CD8-positive, alpha-beta memory T cell (primary cell): ENCODE data around the gene ADGRF3. TPM values are rescaled to one million over a fixed set of nuclear protein-coding genes. Genes with fewer than 3 reads are reported as not detected.
"Not testable (repeated sequence)": the region's sequence is repeated elsewhere in the genome, so short reads cannot be mapped to it uniquely, and the experiment has no call there.

Experiments used
- CTCF ChIA-PET: fragments of 350-600 bp; sonication (Branson Sonifier 250); formaldehyde crosslinking; loops from one replicate; lab custom pipeline; 2021; ENCODE audit warnings: antibody characterized with exemption; lab: Charles Lee
- POLR2A ChIA-PET: fragments of 350-600 bp; sonication (Branson Sonifier 250); formaldehyde crosslinking; loops from one replicate; lab custom pipeline; 2021; ENCODE audit warnings: antibody characterized with exemption; lab: Charles Lee
- DNase-seq, 5 donors: peaks; one replicate each; pipeline versions ENCODE4 v3.0.0 to v3.0.0-alpha.2; 2020 to 2022; ENCODE audit warnings: mixed read lengths in 1 of 5
- H3K27ac ChIP-seq: one replicate; pipeline ENCODE4 v1.7.0; 2013; ENCODE audit warnings: low read depth, mild to moderate bottlenecking, low read length, moderate library complexity
- H3K27me3 ChIP-seq: 2 replicates; pipeline ENCODE4 v1.7.0; 2013; ENCODE audit warnings: low read length, mild to moderate bottlenecking; ENCODE audit not compliant: insufficient read depth, poor library complexity, severe bottlenecking
- H3K36me3 ChIP-seq: 2 replicates; pipeline ENCODE4 v1.7.0; 2013; ENCODE audit warnings: mild to moderate bottlenecking, low read length, moderate library complexity; ENCODE audit not compliant: insufficient read depth
- H3K4me1 ChIP-seq: 2 replicates; pipeline ENCODE4 v1.7.0; 2013; ENCODE audit warnings: mild to moderate bottlenecking, low read length, moderate library complexity; ENCODE audit not compliant: insufficient read depth
- H3K4me3 ChIP-seq: 2 replicates; pipeline ENCODE4 v1.7.0; 2013; ENCODE audit warnings: mild to moderate bottlenecking, low read length
- H3K9me3 ChIP-seq: 2 replicates; pipeline ENCODE4 v1.7.0; 2013; ENCODE audit warnings: mild to moderate bottlenecking, low read length
- H3K27ac Mint-ChIP-seq, 8 donors: one replicate each; pipeline ENCODE4 v1.8.0; 2020 to 2021; ENCODE audit warnings: mixed read lengths in 8 of 8, mild to moderate bottlenecking in 6 of 8, inconsistent platforms in 3 of 8, moderate library complexity in 3 of 8
- H3K27me3 Mint-ChIP-seq, 2 donors: one replicate each; pipeline ENCODE4 v1.8.0; 2020 to 2021; ENCODE audit warnings: mixed read lengths in 2 of 2, mild to moderate bottlenecking in 1 of 2, moderate library complexity in 1 of 2
- H3K36me3 Mint-ChIP-seq, 3 donors: one replicate each; pipeline ENCODE4 v1.8.0; 2020 to 2021; ENCODE audit warnings: mixed read lengths in 3 of 3, inconsistent platforms in 1 of 3, mild to moderate bottlenecking in 1 of 3
- H3K4me1 Mint-ChIP-seq, 3 donors: one replicate each; pipeline ENCODE4 v1.8.0; 2020 to 2021; ENCODE audit warnings: mixed read lengths in 3 of 3, inconsistent platforms in 1 of 3, mild to moderate bottlenecking in 1 of 3
- H3K4me3 Mint-ChIP-seq, 7 donors: one replicate each; pipeline ENCODE4 v1.8.0; 2020 to 2021; ENCODE audit warnings: mixed read lengths in 7 of 7, mild to moderate bottlenecking in 6 of 7, moderate library complexity in 4 of 7, inconsistent platforms in 2 of 7
- H3K9me3 Mint-ChIP-seq, 5 donors: one replicate each; pipeline ENCODE4 v1.8.0; 2020 to 2022; ENCODE audit warnings: mixed read lengths in 5 of 5, mild to moderate bottlenecking in 3 of 5, moderate library complexity in 2 of 5, inconsistent platforms in 1 of 5
- polyA plus RNA-seq: library from polyadenylated mRNA; unstranded; fragments of 300-500 nt; fragmentation: Illumina TruSeq; gene quantifications from one replicate; pipeline ENCODE4 v1.2.3, GENCODE V29; 2021
- total RNA-seq, 2 experiments: library from RNA; stranded (reverse); gene quantifications; one replicate each; pipeline ENCODE4 v1.2.3, GENCODE V29; 2021

The ADGRF3 gene
- total and polyA plus RNA-seq, 3 experiments from 2014 or later, result 0.43 to 4.0 (median 2.6) TPM

DNA sequence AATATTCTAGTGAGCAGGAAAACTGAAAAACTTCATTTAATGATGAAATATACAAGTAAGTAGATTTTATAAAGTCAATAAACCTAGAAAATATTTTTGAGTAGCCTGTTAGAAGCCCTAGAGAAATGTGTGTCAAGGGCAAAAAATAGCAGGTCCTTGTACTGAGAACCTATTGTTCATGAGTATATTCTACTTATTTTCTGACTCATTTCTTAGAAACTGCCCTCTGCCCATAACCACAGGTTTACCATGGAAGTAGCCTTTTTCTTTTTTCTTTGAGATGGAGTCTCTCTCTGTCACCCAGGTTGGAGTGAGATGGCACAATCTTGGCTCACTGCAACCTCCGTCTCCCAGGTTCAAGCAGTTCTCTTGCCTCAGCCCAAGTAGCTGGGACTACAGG is 20.1 kb downstream of the ADGRF3 start:
- Mint-ChIP-seq H3K27me3 (no peaks in the 10 kb centered on the region), H3K36me3 (no peaks in the 10 kb centered on the region), H3K9me3 (no peaks in the 10 kb centered on the region), H3K4me3 (no peak overlapping the region), H3K4me1 (peaks cover 6 to 8% (median 8%) of the 10 kb centered on the region in 3 donors), H3K27ac (no peak overlapping the region)
- Histone ChIP-seq H3K36me3 (no peaks in the 10 kb centered on the region), H3K9me3 (no peaks in the 10 kb centered on the region), H3K27ac (no peak overlapping the region), H3K27me3 (no peaks in the 10 kb centered on the region), H3K4me1 (no peaks in the 10 kb centered on the region), H3K4me3 (no peak overlapping the region)
- CTCF ChIA-PET, result interaction anchor here (1.1 kb wide), 1 partner anchor 238 kb away, joined by 3 read pairs; no protein-coding TSS in a partner anchor
- POLR2A ChIA-PET, result no interaction called here
- no peak for DNase-seq

DNA sequence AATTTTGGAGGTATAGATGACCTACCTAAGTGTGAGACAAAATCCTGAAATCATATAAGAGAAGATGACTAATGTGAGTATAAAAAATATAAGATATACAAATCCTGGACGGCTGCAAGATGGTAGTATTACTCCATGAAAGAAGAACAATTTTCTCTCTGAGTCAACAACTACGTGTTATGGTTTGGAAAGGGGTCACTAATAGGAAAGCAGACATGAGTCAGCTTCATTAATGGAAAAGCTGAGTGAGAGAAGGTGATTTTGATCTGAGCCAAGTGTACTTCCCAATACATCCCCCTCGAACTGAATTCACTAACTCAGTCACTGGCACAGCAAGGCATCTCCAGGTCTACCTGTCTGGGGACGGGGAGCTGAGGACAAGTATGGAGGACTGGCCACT is 20.7 kb downstream of the ADGRF3 start:
- Mint-ChIP-seq H3K4me1 (peaks cover 6 to 8% (median 8%) of the 10 kb centered on the region in 3 donors), H3K27me3 (no peaks in the 10 kb centered on the region), H3K9me3 (no peaks in the 10 kb centered on the region), H3K4me3 (no peak overlapping the region), H3K27ac (no peak overlapping the region), H3K36me3 (no peaks in the 10 kb centered on the region)
- no peaks in the 10 kb centered on the region for H3K36me3 ChIP-seq
- no peak overlapping the region for H3K4me3 ChIP-seq
- ChIA-PET CTCF (no interaction called here), POLR2A (no interaction called here)
- no peak overlapping the region for H3K27ac ChIP-seq
- H3K4me1 ChIP-seq, result no peaks in the 10 kb centered on the region
- no peak for DNase-seq
- no peaks in the 10 kb centered on the region for H3K27me3 ChIP-seq
- no peaks in the 10 kb centered on the region for H3K9me3 ChIP-seq

DNA sequence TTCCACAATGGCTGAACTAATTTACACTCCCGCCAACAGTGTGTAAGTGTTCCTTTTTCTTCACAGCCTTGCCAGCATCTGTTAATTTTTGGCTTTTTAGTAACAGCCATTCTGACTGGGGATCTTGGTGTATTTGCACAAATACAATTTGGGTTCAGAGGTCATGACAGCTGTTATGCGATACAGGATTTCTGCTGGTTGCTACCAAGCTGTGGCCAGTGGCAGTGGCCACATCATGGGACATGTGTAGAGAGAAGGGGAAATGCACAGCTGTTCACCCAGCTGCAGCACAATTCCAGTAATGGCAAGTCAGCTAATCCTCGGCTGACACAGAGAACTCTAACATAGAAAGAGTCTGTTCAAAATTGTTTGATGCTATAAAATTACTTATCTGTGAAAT is 21.7 kb downstream of the ADGRF3 start:
- Histone ChIP-seq H3K4me1 (no peaks in the 10 kb centered on the region), H3K4me3 (no peak overlapping the region), H3K27ac (no peak overlapping the region), H3K36me3 (no peaks in the 10 kb centered on the region), H3K9me3 (no peaks in the 10 kb centered on the region), H3K27me3 (no peaks in the 10 kb centered on the region)
- H3K27me3 Mint-ChIP-seq, result no peaks in the 10 kb centered on the region
- no peak overlapping the region for H3K4me3 Mint-ChIP-seq
- H3K9me3 Mint-ChIP-seq, result no peaks in the 10 kb centered on the region
- H3K36me3 Mint-ChIP-seq, result no peaks in the 10 kb centered on the region
- H3K27ac Mint-ChIP-seq, result no peak overlapping the region
- ChIA-PET POLR2A (no interaction called here), CTCF (no interaction called here)
- peaks cover 3% of the 10 kb centered on the region in 3 donors for H3K4me1 Mint-ChIP-seq
- no peak for DNase-seq

DNA sequence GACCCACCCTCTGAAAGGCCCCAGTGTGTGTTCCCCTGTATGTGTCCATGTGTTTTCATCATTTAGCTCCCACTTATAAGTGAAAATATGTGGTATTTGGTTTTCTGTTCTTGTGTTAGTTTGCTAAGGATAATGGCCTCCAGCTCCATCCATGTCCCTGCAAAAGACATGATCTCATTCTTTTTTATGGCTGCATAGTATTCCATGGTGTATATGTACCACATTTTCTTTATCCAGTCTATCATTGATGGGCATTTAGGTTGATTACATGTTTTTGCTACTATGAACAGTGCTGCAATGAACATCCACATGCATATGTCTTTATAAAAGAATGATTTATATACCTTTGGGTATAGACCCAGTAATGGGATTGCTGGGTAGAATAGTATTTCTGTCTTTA is 22.1 kb downstream of the ADGRF3 start:
- DNase-seq, H3K9me3 ChIP-seq, H3K27ac Mint-ChIP-seq, H3K4me3 Mint-ChIP-seq, H3K4me1 Mint-ChIP-seq, H3K27me3 Mint-ChIP-seq, H3K4me1 ChIP-seq, POLR2A ChIA-PET, H3K9me3 Mint-ChIP-seq, H3K27me3 ChIP-seq, H3K4me3 ChIP-seq, H3K36me3 ChIP-seq, H3K27ac ChIP-seq, CTCF ChIA-PET, H3K36me3 Mint-ChIP-seq: not testable (repeated sequence)

DNA sequence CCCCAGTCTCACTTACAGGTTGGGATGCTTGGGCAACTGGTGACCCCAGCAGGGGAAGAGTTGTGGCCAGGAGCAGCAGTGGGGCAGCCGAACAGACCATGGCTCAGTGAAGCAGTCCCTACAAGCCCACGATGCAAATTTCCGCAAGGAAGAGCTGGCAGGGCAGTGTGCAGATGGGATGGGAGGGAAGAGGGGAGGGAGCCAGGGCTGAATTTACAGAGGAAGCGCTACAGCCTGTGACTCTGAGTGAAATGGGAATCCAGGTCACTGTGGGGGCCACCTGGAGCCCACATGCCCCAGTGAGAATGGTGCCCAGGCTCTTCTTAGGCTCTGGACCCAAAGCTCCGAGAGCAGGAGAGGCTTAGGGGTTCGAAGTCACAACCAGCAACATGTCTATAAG is 27.6 kb downstream of the ADGRF3 start:
- Histone ChIP-seq H3K4me3 (no peak overlapping the region), H3K36me3 (no peaks in the 10 kb centered on the region), H3K27me3 (no peaks in the 10 kb centered on the region), H3K4me1 (no peaks in the 10 kb centered on the region), H3K9me3 (no peaks in the 10 kb centered on the region), H3K27ac (no peak overlapping the region)
- no peaks in the 10 kb centered on the region for H3K36me3 Mint-ChIP-seq
- no peaks in the 10 kb centered on the region for H3K9me3 Mint-ChIP-seq
- no peak for DNase-seq
- H3K27ac Mint-ChIP-seq, result no peak overlapping the region
- POLR2A ChIA-PET, result no interaction called here
- no peak overlapping the region for H3K4me3 Mint-ChIP-seq
- peaks cover 0 to 2% (median 0%) of the 10 kb centered on the region in 3 donors for H3K4me1 Mint-ChIP-seq
- H3K27me3 Mint-ChIP-seq, result no peaks in the 10 kb centered on the region
- CTCF ChIA-PET, result no interaction called here

DNA sequence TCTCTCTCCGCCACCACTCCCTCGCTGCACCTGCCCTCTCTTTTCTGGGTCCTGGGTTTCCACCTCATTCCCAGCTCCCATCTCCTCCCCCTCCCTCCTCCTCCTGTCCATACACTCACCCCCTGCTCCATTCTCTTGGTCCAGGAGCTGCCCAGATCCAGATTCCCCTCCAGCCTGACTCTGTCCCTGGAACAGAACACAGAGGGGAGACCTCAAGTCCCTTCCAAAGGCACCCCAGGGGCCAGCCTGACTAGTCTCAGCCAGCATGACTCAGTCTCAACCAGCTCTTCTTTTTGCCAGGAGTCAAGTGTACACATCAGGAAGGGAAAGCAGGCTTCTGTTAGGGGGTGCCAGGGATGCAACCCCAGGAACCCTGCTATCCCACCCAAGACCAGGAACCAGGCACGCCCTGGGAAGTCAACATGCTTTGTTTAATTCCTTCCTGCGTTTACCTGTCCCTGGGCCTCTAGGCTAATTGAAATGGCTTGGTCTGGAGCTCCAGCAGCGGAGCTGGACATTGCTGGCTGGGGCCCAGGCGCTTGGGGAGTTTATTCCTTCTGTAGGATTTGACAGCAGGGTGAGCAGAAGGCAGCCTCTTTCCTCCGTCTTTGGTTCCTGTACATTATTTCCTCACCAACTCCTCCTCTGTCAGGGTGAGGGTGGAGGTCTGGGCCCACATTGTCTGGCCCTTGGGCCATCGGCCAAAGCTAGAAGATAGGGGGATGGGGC is 29.0 kb downstream of the ADGRF3 start:
- POLR2A ChIA-PET, result no interaction called here
- no peak overlapping the region for H3K4me3 ChIP-seq
- H3K9me3 ChIP-seq, result no peaks in the 10 kb centered on the region
- H3K36me3 ChIP-seq, result no peaks in the 10 kb centered on the region
- H3K27ac ChIP-seq, result no peak overlapping the region
- Mint-ChIP-seq H3K9me3 (no peaks in the 10 kb centered on the region), H3K27me3 (no peaks in the 10 kb centered on the region), H3K4me3 (no peak overlapping the region), H3K36me3 (no peaks in the 10 kb centered on the region), H3K4me1 (peaks cover 0 to 2% (median 0%) of the 10 kb centered on the region in 3 donors), H3K27ac (no peak overlapping the region)
- no peak for DNase-seq
- CTCF ChIA-PET, result no interaction called here
- no peaks in the 10 kb centered on the region for H3K27me3 ChIP-seq
- H3K4me1 ChIP-seq, result no peaks in the 10 kb centered on the region

DNA sequence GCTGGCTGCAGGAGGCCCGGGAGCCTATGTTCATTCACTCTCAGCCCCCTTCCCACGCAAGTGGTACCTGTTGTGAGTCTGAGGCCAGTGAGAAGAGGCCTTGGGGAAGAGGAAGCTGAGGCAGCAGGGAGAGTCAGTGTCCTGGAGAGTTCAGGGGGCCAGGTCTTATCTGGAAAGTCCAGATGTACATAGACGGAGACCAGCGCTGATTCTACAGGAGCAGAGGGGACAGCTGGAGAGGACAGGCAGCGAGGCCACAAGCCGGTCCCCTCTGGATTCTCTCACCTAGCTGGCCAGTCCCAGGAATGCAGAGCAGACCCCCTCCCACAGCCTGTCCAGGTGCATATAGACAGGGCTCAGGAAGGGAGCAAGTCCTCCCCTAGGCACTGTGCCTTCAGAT is 29.7 kb downstream of the ADGRF3 start:
- Histone ChIP-seq H3K27ac (no peak overlapping the region), H3K4me3 (no peak overlapping the region), H3K36me3 (no peaks in the 10 kb centered on the region), H3K4me1 (no peaks in the 10 kb centered on the region), H3K27me3 (no peaks in the 10 kb centered on the region), H3K9me3 (no peaks in the 10 kb centered on the region)
- Mint-ChIP-seq H3K4me3 (no peak overlapping the region), H3K4me1 (peaks cover 0 to 2% (median 0%) of the 10 kb centered on the region in 3 donors), H3K36me3 (no peaks in the 10 kb centered on the region), H3K9me3 (no peaks in the 10 kb centered on the region), H3K27ac (no peak overlapping the region), H3K27me3 (no peaks in the 10 kb centered on the region)
- ChIA-PET POLR2A (no interaction called here), CTCF (no interaction called here)
- DNase-seq, result no peak

DNA sequence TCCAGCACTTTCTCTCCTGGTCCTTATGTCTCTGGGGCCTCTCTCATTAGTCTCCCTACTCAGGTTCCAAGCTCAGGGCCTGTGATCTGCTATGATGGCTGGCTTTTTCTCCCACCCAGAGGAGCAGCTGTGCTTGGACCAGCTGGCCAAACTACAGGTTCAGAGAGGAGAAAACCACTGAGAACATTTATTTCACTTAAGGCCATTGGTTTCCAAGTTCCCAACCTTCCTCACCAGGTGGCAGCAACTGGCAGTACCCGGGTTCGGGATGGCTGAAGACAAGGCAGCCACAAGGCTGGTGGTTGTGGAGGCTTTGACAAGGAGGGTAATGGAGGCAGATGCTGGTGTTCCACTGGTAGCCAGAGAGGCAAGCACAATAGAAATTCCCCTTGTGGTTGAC is 30.5 kb downstream of the ADGRF3 start:
- Histone ChIP-seq H3K9me3 (no peaks in the 10 kb centered on the region), H3K4me3 (no peak overlapping the region), H3K4me1 (no peaks in the 10 kb centered on the region), H3K27ac (no peak overlapping the region), H3K27me3 (no peaks in the 10 kb centered on the region), H3K36me3 (no peaks in the 10 kb centered on the region)
- Mint-ChIP-seq H3K27me3 (no peaks in the 10 kb centered on the region), H3K9me3 (no peaks in the 10 kb centered on the region), H3K4me1 (peaks cover 0 to 2% (median 0%) of the 10 kb centered on the region in 3 donors), H3K36me3 (no peaks in the 10 kb centered on the region), H3K4me3 (no peak overlapping the region), H3K27ac (no peak overlapping the region)
- ChIA-PET POLR2A (no interaction called here), CTCF (no interaction called here)
- DNase-seq, result no peak
